GM10266 (cell line): ENCODE measurements around the gene CCT7.

Experiments used
- DNase-seq: peaks from one replicate; pipeline ENCODE4 v3.0.0; 2012; ENCODE audit errors: extremely low spot score
- TF ChIP-seq, protein P1 (sequence below): IDR thresholded peaks from 2 replicates; pipeline ENCODE4 v1.5.1; 2012; ENCODE audit warnings: mild to moderate bottlenecking, low read depth; ENCODE audit not compliant: control insufficient read depth, insufficient read depth; ENCODE audit errors: missing control alignments

The CCT7 gene

DNA sequence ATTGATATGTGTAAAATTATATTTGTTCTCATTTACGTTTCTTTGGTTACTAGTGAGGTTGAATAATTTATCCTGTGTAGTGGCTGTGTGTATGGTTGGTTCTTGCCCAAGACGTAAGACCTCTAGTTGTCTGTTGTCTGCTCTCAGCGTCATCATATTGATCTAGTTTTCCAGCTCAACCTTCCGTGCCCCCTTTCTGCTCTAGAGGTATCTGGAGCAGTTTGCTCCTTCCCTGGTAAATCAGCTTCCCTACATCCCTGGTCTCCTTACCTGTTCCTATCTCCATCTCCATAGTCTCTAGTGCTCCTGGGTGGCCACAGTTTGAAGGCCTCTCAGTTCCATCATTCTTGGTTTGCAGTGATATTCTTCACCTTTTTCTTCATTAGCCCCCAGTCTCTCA, 18.9 kb upstream of the CCT7 start:
- TF ChIP-seq, protein P1, sequence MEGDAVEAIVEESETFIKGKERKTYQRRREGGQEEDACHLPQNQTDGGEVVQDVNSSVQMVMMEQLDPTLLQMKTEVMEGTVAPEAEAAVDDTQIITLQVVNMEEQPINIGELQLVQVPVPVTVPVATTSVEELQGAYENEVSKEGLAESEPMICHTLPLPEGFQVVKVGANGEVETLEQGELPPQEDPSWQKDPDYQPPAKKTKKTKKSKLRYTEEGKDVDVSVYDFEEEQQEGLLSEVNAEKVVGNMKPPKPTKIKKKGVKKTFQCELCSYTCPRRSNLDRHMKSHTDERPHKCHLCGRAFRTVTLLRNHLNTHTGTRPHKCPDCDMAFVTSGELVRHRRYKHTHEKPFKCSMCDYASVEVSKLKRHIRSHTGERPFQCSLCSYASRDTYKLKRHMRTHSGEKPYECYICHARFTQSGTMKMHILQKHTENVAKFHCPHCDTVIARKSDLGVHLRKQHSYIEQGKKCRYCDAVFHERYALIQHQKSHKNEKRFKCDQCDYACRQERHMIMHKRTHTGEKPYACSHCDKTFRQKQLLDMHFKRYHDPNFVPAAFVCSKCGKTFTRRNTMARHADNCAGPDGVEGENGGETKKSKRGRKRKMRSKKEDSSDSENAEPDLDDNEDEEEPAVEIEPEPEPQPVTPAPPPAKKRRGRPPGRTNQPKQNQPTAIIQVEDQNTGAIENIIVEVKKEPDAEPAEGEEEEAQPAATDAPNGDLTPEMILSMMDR = no peak
- DNase-seq = no peak

DNA sequence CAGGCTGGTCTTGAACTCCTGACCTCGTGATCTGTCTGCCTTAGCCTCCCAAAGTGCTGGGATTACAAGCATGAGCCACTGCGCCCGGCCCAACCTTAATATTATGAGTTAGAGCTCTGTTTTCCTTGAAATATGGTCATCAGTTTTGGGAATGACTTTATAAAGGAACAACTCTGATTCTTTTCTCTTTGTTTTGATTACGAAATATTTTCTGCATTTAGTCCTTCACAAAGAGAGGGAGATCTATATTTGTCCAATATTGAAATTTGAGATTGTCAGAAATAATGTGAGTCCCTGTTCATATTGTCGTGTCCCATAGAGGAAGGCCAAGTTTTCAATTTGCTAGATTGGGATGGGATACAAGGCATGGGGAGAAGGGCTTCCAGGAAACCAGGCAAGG, 16.9 kb upstream of the CCT7 start:
- no peak for DNase-seq
- TF ChIP-seq, protein P1 = no peak

DNA sequence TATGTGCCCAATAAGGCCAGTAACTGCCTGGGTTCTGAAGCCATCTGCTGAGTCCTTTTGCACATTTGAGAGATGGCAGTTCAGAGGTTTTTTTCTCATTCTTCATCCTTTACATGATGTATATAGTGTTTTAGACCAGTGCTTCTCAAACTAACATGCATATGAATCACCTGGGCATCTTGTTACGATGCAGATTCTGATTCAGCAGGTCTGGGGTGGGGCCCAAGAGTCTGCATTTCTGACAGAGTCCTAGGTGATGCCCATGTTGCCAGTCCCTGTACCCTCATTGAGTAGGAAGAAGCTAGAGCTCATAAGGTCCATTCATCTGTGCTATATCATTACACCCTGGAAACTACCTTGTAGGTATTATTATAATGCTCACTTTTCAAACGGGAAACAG, 16.3 kb upstream of the CCT7 start:
- no peak for DNase-seq
- TF ChIP-seq, protein P1 = no peak

DNA sequence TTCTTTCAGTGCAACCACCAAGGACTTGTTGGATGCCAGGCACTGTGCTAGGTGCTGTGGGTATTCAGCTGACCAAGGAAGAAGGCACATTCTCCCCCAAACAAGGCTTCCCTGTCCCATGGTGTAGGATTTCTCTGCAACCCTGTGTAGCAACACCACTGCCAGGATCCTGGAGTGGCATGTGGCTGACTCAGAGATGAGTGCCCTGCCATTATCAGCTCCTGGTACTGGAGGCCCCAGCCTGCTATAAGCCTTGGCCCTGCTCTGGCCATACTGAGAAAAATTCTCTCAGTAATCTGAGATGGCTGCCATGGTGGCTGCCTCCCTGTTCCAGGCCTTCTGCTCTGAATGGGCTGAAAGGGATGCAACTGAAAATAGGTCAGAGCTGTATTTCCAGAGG, 15.8 kb upstream of the CCT7 start:
- TF ChIP-seq, protein P1 = no peak
- DNase-seq = no peak

DNA sequence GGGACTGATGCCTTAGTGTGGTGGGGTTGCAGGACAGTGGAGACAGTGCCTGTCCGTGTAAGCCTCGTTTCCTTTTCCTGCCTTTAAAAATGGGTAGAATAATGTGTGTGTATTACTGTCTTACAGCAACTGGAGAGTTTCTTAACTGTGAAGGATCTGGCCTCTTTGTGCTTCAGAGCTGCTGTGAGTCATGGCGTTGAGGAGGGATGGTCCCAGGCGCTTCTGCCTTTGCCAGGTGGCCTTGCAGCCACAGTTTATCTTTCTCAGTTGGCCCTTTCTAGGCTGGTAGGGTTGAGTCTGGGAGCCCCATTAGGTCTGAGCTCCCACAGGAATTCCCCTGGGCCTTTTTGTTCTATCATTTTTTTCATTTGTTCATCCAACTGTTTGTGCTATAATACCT, 10.3 kb upstream of the CCT7 start:
- no peak for DNase-seq
- TF ChIP-seq, protein P1 = no peak

DNA sequence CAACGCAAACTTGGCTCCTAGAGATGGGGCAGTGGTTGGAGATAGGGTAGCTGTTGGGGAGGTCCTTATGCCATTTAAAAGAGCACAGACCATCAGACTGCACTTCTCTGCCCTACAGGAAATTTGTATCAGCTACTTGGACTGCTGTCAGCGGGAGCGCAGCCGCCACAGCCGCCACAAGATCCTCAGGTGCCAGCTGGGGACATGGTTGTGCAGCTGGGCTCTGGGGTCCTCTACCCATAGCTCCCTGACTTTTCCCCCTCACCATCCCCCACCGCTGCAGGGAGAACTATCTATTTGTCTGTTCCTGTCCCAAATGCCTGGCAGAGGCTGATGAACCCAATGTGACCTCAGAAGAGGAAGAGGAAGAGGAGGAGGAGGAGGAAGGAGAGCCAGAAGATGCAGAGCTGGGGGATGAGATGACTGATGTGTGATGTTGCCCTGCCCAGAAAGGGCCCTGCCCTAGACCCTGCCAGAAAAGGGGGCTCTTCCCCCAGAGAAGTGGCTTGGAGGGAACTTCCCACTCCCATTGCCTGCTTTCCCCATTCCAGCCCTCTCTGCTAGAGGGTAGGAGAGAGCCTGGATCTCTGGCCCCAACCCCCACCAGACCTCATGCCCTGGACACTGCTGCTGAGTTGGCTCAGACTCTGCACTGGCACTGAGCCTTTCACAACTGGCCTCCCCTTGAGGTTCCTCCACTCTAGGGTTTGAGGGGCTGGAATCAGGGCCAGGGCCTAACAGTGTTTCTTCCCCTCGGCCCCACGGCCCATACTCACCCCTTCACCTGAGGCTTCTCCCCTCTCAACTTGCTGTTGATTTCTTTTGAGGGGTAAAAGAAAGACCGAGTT, 8.4 kb upstream of the CCT7 start:
- DNase-seq = no peak
- TF ChIP-seq, protein P1 = no peak

DNA sequence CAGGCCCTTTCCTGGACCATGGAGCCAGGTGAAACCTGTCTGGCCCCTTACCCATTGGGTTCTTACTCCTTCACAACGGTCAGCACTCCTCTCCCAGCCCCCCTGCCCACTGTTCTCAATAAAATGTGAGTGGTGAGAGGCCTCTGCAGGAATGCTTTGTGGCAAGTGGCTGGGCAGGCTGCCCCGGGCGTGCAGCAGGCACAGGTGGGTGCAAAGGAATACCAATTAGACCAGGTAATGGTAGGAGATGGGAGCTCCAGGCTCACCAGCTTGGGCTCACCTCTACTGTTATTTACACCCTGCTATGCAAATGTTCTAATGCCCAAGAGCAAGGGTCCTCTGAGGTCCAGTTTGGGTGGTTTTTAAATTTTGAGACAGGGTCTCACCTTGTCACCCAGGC, 7.0 kb upstream of the CCT7 start:
- DNase-seq = no peak
- TF ChIP-seq, protein P1 = no peak
